ENCODE measurements around the gene SBK1. TPM values are rescaled to one million over a fixed set of nuclear protein-coding genes. Genes with fewer than 3 reads are reported as not detected.
A peak's percentile ranks its signal among the peaks of the same experiment; 100 is the strongest.
"Not testable (repeated sequence)": the region's sequence is repeated elsewhere in the genome, so short reads cannot be mapped to it uniquely, and the experiment has no call there.

SBK1 gene
- total RNA-seq, 1 donor from 2014 or later, result 4.6 TPM

GRCh38 chr16:28332632-28333031, 40.3 kb downstream of the SBK1 start:
- not testable (repeated sequence) for H3K36me3 Mint-ChIP-seq; H4K20me1 ChIP-seq (ENCODE audit: low read depth); H3K9me3 Mint-ChIP-seq; H3K4me1 Mint-ChIP-seq; H3K27ac ChIP-seq; H3K9ac ChIP-seq; H3K27me3 ChIP-seq; H2AFZ ChIP-seq (replicated peaks); H3K4me2 ChIP-seq; DNase-seq (ENCODE audit: low spot score); H3K4me3 ChIP-seq; H3K4me1 ChIP-seq; H3K27ac Mint-ChIP-seq; H3K36me3 ChIP-seq; H3K9me3 ChIP-seq (ENCODE audit: low read depth); H3K4me3 Mint-ChIP-seq; H3K79me2 ChIP-seq (ENCODE audit: low read depth); H3K27me3 Mint-ChIP-seq (ENCODE audit: insufficient read depth, low read depth); H3F3A ChIP-seq (ENCODE audit: low read depth)

- not testable (repeated sequence) for H4K20me1 ChIP-seq (ENCODE audit: low read depth); H3K4me1 ChIP-seq; H3K4me3 Mint-ChIP-seq; H3K9ac ChIP-seq; H3K27ac ChIP-seq; H2AFZ ChIP-seq (replicated peaks); H3K4me1 Mint-ChIP-seq; H3K36me3 ChIP-seq; H3K9me3 Mint-ChIP-seq; H3K36me3 Mint-ChIP-seq; DNase-seq (ENCODE audit: low spot score); H3K9me3 ChIP-seq (ENCODE audit: low read depth); H3K4me3 ChIP-seq; H3K27me3 ChIP-seq; H3K79me2 ChIP-seq (ENCODE audit: low read depth); H3K27me3 Mint-ChIP-seq (ENCODE audit: insufficient read depth, low read depth); H3K4me2 ChIP-seq; H3F3A ChIP-seq (ENCODE audit: low read depth); H3K27ac Mint-ChIP-seq
Measured at GRCh38 chr16:28335678-28336077, 43.4 kb downstream of the SBK1 start.

- not testable (repeated sequence) for DNase-seq (ENCODE audit: low spot score); H3K27me3 Mint-ChIP-seq (ENCODE audit: insufficient read depth, low read depth); H3F3A ChIP-seq (ENCODE audit: low read depth); H3K36me3 ChIP-seq; H3K27ac ChIP-seq; H3K4me2 ChIP-seq; H2AFZ ChIP-seq (replicated peaks); H3K79me2 ChIP-seq (ENCODE audit: low read depth); H3K4me1 Mint-ChIP-seq; H3K4me3 ChIP-seq; H3K36me3 Mint-ChIP-seq; H3K4me1 ChIP-seq; H3K9me3 ChIP-seq (ENCODE audit: low read depth); H3K4me3 Mint-ChIP-seq; H3K9ac ChIP-seq; H4K20me1 ChIP-seq (ENCODE audit: low read depth); H3K9me3 Mint-ChIP-seq; H3K27me3 ChIP-seq; H3K27ac Mint-ChIP-seq
Measured at GRCh38 chr16:28336940-28337710, 44.8 kb downstream of the SBK1 start.

GRCh38 chr16:28338230-28338629, 45.9 kb downstream of the SBK1 start:
- not testable (repeated sequence) for H3F3A ChIP-seq (ENCODE audit: low read depth); H3K27me3 Mint-ChIP-seq (ENCODE audit: insufficient read depth, low read depth); H3K4me1 ChIP-seq; H3K36me3 ChIP-seq; DNase-seq (ENCODE audit: low spot score); H3K4me3 Mint-ChIP-seq; H3K27me3 ChIP-seq; H3K27ac Mint-ChIP-seq; H3K9ac ChIP-seq; H3K36me3 Mint-ChIP-seq; H3K9me3 ChIP-seq (ENCODE audit: low read depth); H3K79me2 ChIP-seq (ENCODE audit: low read depth); H3K4me1 Mint-ChIP-seq; H3K4me3 ChIP-seq; H3K4me2 ChIP-seq; H3K9me3 Mint-ChIP-seq; H2AFZ ChIP-seq (replicated peaks); H3K27ac ChIP-seq; H4K20me1 ChIP-seq (ENCODE audit: low read depth)

GRCh38 chr16:28362600-28362999, 70.3 kb downstream of the SBK1 start:
- not testable (repeated sequence) for DNase-seq (ENCODE audit: low spot score); H3K4me1 Mint-ChIP-seq; H3K4me3 ChIP-seq; H3K9me3 Mint-ChIP-seq; H3K9ac ChIP-seq; H3K36me3 ChIP-seq; H3K27ac Mint-ChIP-seq; H3K9me3 ChIP-seq (ENCODE audit: low read depth); H3K4me3 Mint-ChIP-seq; H3F3A ChIP-seq (ENCODE audit: low read depth); H3K27me3 ChIP-seq; H3K79me2 ChIP-seq (ENCODE audit: low read depth); H3K27ac ChIP-seq; H3K36me3 Mint-ChIP-seq; H3K4me2 ChIP-seq; H4K20me1 ChIP-seq (ENCODE audit: low read depth); H2AFZ ChIP-seq (replicated peaks); H3K27me3 Mint-ChIP-seq (ENCODE audit: insufficient read depth, low read depth); H3K4me1 ChIP-seq

- H3K27ac ChIP-seq; H3K9me3 ChIP-seq (ENCODE audit: low read depth); H3K9me3 Mint-ChIP-seq; H3K27ac Mint-ChIP-seq; H3K27me3 ChIP-seq; H4K20me1 ChIP-seq (ENCODE audit: low read depth); H3K36me3 ChIP-seq; H3K4me3 Mint-ChIP-seq; H3K9ac ChIP-seq; H3K27me3 Mint-ChIP-seq (ENCODE audit: insufficient read depth, low read depth); DNase-seq (ENCODE audit: low spot score); H3K79me2 ChIP-seq (ENCODE audit: low read depth); H3F3A ChIP-seq (ENCODE audit: low read depth); H2AFZ ChIP-seq (replicated peaks); H3K4me1 Mint-ChIP-seq; H3K36me3 Mint-ChIP-seq; H3K4me2 ChIP-seq; H3K4me3 ChIP-seq; H3K4me1 ChIP-seq: not testable (repeated sequence)
Measured at GRCh38 chr16:28363408-28363807, 71.1 kb downstream of the SBK1 start, which contains the start of gene NPIPB6. NPIPB6 (minus strand) TSS chr16:28363508; CDS start chr16:28362822, 686 bp downstream.

- not testable (repeated sequence) for DNase-seq (ENCODE audit: low spot score); H3K9ac ChIP-seq; H3K4me2 ChIP-seq; H3K9me3 ChIP-seq (ENCODE audit: low read depth); H3K4me3 ChIP-seq; H3K27ac Mint-ChIP-seq; H3K36me3 ChIP-seq; H3K27me3 ChIP-seq; H3K79me2 ChIP-seq (ENCODE audit: low read depth); H2AFZ ChIP-seq (replicated peaks); H3K27ac ChIP-seq; H3K4me1 Mint-ChIP-seq; H3K27me3 Mint-ChIP-seq (ENCODE audit: insufficient read depth, low read depth); H3K4me1 ChIP-seq; H3K4me3 Mint-ChIP-seq; H3K36me3 Mint-ChIP-seq; H3K9me3 Mint-ChIP-seq; H3F3A ChIP-seq (ENCODE audit: low read depth); H4K20me1 ChIP-seq (ENCODE audit: low read depth)
Measured at GRCh38 chr16:28364268-28365173, 72.2 kb downstream of the SBK1 start.

- H3K36me3 ChIP-seq; H3K9me3 ChIP-seq (ENCODE audit: low read depth); H4K20me1 ChIP-seq (ENCODE audit: low read depth); H3K27ac Mint-ChIP-seq; H3F3A ChIP-seq (ENCODE audit: low read depth); H3K4me2 ChIP-seq; H3K4me1 Mint-ChIP-seq; H2AFZ ChIP-seq (replicated peaks); H3K4me1 ChIP-seq; H3K27ac ChIP-seq; H3K36me3 Mint-ChIP-seq; H3K9me3 Mint-ChIP-seq; H3K4me3 Mint-ChIP-seq; H3K79me2 ChIP-seq (ENCODE audit: low read depth); H3K27me3 ChIP-seq; H3K4me3 ChIP-seq; H3K27me3 Mint-ChIP-seq (ENCODE audit: insufficient read depth, low read depth); H3K9ac ChIP-seq: not testable (repeated sequence)
- DNase-seq (ENCODE audit: low spot score), result peak; percentile 1
Measured at GRCh38 chr16:28367926-28368325, 75.6 kb downstream of the SBK1 start.

Measured in neural progenitor cell (in vitro differentiated cells).